SU-DHL-6 (cell line): Measurements from ENCODE around the gene RNF123.
"Not testable (repeated sequence)": the region's sequence is repeated elsewhere in the genome, so short reads cannot be mapped to it uniquely, and the experiment has no call there.

Experiments
- CTCF ChIP-seq: fragments of 200-600 bp; sonication (generic); IDR thresholded peaks from one replicate; pipeline ENCODE4 v1.5.1; 2017; ENCODE audit warnings: antibody characterized with exemption, mild to moderate bottlenecking, low read length, moderate library complexity; ENCODE audit not compliant: insufficient read depth, poor library complexity, severe bottlenecking
- EZH2phosphoT487 ChIP-seq: fragments of 200-600 bp; sonication (generic), shearing (Covaris generic); conservative IDR thresholded peaks from 2 replicates; pipeline ENCODE4 v1.6.1; 2018; ENCODE audit warnings: mild to moderate bottlenecking, antibody characterized with exemption, low read length, moderate library complexity, mixed read lengths

- TF ChIP-seq CTCF, EZH2phosphoT487: not testable (repeated sequence)
Observed at GRCh38 chr3:49695350-49696015, 6.1 kb downstream of the RNF123 start.
